Measurements from ENCODE around the gene SNX8.

The SNX8 gene

DNA sequence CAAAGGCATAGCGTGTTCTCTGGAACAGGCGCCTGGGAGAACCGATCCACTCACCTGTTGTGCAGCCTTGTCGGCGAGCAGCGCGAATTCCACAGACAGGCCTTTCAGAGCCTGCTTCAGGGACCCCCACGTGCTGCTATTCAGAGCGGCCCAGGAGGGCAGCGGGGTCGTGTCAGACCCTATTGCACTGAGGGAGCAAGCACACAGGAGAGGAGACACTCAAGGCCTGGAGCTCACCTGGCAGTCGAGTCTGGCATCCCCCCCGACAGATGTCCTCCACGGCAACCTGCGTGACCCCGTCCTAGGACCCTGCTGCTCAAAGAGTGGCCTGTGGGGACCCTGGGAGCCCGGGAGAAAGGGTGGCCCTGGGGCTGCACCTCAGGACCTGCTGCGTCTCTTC lies 51.1 kb downstream of the SNX8 start:
- DNase-seq (ENCODE audit: low read depth in 3 of 3): no peak

DNA sequence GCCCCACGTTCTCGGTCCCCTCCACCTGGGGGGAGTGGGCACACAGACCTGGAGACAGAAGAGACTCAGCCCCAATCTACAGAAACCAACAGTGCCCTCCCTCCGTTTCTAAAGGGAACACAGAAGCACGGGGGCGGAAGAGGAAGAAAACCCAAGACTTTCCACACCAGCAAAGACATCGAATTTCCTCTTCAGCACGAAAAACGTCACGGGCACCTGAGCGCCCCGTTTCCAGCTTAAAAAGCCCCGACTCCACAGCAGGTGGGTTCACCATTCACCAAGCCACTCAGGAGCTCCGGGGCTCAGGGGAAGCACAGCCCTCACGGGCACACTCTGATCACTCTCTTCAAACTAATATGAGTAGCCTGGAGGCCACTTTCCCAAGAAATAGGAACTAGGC lies 52.6 kb downstream of the SNX8 start:
- DNase-seq (ENCODE audit: low read depth in 3 of 3): peak in 2 of 3 experiments; percentile 17 to 24

DNA sequence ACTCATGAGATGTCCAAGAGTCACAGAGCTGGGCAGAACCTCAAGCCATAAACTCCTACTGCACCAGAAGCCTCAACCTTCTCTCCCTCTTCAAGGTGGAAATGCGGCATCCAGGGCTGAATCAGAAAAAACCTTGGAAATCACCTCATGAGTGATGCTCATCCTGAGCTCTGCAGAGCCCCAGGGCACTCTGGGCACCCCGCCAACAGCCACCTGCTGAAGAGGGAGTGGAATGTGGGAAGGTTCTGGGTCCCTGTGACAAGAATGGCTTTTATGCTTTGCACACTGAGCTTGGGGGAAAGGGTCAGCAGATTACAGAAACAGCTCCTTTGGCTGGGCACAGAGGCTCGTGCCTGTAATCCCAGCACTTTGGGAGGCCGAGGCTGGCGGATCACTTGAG lies 53.4 kb downstream of the SNX8 start:
- no peak for DNase-seq (ENCODE audit: low read depth in 3 of 3)

DNA sequence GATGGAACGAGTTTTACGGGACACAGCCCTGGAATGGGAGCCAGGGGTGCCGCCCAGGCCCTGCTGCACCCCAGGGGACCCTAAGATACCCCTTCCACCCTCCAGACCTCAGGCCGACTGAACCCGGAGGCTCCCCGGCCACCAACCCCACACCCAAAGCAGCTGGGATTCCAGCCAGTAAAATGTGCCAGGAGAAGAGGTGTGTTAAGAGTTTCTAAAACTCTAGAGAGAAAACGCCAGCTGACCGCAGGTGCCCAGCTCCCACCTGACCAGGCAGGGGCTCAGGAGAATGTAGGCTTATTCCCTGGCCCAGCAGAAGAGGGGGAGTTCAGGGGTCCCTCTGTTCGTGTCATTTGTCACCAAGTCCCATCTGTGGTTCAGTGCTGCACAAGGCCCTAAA lies 54.8 kb downstream of the SNX8 start:
- DNase-seq (ENCODE audit: low read depth in 3 of 3): no peak

DNA sequence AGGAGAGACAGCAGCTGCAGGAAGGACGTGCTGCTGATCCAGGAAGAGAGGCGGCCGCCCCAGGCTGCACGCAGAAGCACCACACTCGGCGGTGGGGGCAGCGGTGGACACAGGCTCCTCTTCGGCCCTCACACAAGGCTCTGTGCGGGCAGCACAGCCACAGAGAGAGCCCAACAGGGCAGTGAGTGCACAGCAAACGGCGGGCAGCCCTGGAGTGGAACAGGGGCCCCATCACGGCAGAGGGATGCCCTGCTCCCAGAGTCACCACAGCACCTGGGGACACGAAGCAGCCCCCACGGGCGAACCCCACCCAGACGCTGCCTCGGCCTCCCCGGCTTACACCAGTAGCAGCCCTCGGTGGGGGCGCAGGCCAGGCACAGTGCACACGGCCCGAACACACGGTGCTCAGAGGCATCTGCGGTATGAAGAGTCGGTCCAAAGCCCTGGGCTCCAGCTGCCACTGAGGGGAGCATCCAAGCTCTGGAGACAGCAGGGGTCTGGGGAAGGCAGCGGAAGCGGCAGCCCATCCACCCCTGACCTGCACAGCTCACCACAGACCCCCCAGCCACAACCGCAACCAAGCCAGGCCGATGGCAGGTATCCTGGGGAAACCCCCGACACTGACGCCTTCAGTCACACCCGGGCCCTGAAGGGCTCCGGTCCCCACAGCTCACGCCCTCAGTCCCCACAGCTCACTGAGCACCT lies 55.4 kb downstream of the SNX8 start:
- no peak for DNase-seq (ENCODE audit: low read depth in 3 of 3)

DNA sequence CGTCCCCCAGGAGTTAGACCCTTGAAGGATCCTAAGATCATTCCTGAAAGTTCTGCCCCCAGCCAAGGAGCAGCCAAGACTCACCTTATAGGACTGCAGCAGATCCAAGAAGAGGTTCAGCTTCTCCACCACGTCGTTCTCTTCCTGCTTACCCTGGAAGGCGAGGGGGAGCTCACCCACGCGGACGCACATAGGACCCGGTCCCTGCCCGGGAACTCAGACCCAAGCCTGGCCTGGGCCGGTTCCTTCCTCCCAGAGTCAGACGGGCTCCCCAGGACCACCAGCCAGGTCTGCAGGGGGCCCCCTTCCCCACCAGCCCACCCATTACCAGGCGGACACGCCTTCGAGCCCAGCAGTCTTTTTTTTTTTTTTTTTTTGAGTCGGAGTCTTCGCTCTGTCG lies 56.6 kb downstream of the SNX8 start:
- DNase-seq (ENCODE audit: low read depth in 3 of 3): no peak

GRCh38 chr7:2257046-2257551 lies 57.1 kb downstream of the SNX8 start:
- no peak for DNase-seq (ENCODE audit: low read depth in 3 of 3)

- DNase-seq (ENCODE audit: low read depth in 3 of 3): no peak
Measured at GRCh38 chr7:2256306-2257045, 57.8 kb downstream of the SNX8 start.

GRCh38 chr7:2255145-2256139 lies 58.8 kb downstream of the SNX8 start:
- no peak for DNase-seq (ENCODE audit: low read depth in 3 of 3)

DNA sequence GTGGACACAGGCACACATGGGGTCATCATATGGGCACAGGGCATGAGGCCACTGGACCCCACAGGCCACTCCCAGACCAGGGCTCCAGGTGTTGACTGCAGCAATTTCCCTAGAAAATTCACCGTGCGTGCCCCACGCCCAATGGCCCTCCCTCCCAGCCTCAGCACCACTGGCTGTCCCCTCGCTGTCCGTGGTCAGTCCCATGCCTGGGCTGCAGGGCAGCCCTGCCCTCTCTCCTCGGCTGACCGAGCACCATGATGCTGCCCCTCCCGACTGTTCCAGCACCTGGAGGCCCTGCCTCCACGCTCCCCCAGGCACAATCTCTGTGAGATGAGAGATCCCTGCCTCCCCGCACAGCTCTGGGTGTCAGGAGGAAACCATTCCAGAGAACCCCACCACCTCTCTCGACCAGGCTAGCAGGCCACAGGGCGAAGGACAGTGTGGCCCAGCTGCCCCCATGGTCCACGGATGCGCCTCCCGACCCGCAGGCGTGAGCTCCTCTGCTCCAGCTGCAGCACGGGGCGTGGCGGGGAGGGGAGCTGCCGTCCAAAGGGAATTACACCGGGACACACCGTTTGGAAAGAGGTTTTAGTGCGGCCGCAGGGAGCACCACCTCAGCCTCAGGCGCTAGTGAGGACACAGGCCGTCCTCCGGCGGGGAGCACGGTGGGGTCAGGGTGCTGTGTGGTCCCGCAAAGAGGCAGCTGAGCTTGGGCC lies 59.7 kb downstream of the SNX8 start:
- DNase-seq (ENCODE audit: low read depth in 3 of 3): no peak

GRCh38 chr7:2253525-2254244 lies 60.6 kb downstream of the SNX8 start:
- DNase-seq (ENCODE audit: low read depth in 3 of 3): no peak

DNA sequence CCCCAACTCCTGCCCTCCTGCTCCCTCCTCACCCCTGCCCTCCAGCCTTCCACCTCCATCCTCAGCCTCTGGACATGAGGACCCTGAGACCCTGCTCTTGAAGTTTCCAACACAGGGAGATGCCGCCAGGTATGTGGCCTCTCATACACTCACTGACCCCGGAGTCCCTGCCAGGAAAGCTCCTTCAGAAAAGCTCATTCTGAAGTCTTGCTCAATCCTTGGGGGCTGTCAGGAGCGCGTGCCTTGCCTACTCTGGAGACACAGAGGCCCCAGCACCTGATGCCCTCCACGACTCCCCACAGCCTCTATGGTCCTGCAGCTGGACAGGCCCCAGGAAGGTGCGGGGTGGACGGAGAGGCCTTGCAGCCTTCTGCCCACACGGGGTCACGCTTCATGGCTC lies 61.2 kb downstream of the SNX8 start:
- DNase-seq (ENCODE audit: low read depth in 3 of 3): no peak

GRCh38 chr7:2251841-2252771 lies 62.1 kb downstream of the SNX8 start:
- DNase-seq (ENCODE audit: low read depth in 3 of 3): no peak

DNA sequence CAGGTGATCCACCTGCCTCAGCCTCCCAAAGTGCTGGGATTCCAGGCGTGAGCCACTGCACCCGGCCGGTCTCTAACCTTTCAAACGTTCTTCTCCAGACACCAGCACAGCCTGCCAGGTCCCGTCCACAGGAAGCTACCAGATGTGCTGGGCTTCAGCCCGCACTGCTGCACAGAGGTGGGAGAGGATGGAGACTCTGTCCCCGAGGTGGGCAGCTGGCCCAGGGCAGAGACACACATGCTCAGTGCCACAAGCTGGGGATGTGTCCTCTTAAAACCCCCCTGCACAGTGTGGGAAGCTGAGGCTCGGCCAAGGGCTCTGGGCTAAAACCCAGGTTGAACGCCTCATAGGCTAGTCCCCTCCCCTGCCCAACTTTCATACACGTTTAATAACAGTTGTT lies 62.9 kb downstream of the SNX8 start:
- DNase-seq (ENCODE audit: low read depth in 3 of 3): no peak

GRCh38 chr7:2249744-2250323 lies 64.4 kb downstream of the SNX8 start:
- DNase-seq (ENCODE audit: low read depth in 3 of 3): no peak

GRCh38 chr7:2248984-2249694 lies 65.1 kb downstream of the SNX8 start:
- DNase-seq (ENCODE audit: low read depth in 3 of 3): no peak

- no peak for DNase-seq (ENCODE audit: low read depth in 3 of 3)
Measured at GRCh38 chr7:2247141-2247995, 66.9 kb downstream of the SNX8 start.
